OCI-LY1 (cell line): ENCODE data around the gene PRRG2.

Experiments
- EZH2 ChIP-seq: fragments of 200-600 bp; sonication (generic), shearing (Covaris generic); IDR thresholded peaks from 2 replicates; pipeline ENCODE4 v1.8.0; 2017; ENCODE audit warnings: borderline replicate concordance, mixed run types, mild to moderate bottlenecking, antibody characterized with exemption, low read length, moderate library complexity, mixed read lengths
- TF ChIP-seq, protein P1 (sequence below): fragments of 200-600 bp; sonication (generic), shearing (Covaris generic); IDR thresholded peaks from 2 replicates; pipeline ENCODE4 v1.5.1; 2017; ENCODE audit warnings: mild to moderate bottlenecking, antibody characterized with exemption, low read length, moderate library complexity, mixed read lengths

DNA sequence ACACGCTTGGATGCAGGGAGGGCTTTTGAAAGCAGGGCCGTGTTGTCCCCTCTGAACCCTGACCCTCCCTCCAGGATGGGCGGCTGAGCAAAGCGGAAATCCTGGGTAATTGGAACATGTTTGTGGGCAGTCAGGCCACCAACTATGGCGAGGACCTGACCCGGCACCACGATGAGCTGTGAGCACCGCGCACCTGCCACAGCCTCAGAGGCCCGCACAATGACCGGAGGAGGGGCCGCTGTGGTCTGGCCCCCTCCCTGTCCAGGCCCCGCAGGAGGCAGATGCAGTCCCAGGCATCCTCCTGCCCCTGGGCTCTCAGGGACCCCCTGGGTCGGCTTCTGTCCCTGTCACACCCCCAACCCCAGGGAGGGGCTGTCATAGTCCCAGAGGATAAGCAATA, 38.1 kb upstream of the PRRG2 start:
- TF ChIP-seq, protein P1, sequence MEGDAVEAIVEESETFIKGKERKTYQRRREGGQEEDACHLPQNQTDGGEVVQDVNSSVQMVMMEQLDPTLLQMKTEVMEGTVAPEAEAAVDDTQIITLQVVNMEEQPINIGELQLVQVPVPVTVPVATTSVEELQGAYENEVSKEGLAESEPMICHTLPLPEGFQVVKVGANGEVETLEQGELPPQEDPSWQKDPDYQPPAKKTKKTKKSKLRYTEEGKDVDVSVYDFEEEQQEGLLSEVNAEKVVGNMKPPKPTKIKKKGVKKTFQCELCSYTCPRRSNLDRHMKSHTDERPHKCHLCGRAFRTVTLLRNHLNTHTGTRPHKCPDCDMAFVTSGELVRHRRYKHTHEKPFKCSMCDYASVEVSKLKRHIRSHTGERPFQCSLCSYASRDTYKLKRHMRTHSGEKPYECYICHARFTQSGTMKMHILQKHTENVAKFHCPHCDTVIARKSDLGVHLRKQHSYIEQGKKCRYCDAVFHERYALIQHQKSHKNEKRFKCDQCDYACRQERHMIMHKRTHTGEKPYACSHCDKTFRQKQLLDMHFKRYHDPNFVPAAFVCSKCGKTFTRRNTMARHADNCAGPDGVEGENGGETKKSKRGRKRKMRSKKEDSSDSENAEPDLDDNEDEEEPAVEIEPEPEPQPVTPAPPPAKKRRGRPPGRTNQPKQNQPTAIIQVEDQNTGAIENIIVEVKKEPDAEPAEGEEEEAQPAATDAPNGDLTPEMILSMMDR = no peak
- TF ChIP-seq EZH2 = no peak
